ENCODE results near the gene BEGAIN. TPM values are rescaled to one million over a fixed set of nuclear protein-coding genes. Genes with fewer than 3 reads are reported as not detected.

BEGAIN gene
- total and polyA plus RNA-seq, 4 donors = 0.27 to 1.6 (median 1.3) TPM

DNA sequence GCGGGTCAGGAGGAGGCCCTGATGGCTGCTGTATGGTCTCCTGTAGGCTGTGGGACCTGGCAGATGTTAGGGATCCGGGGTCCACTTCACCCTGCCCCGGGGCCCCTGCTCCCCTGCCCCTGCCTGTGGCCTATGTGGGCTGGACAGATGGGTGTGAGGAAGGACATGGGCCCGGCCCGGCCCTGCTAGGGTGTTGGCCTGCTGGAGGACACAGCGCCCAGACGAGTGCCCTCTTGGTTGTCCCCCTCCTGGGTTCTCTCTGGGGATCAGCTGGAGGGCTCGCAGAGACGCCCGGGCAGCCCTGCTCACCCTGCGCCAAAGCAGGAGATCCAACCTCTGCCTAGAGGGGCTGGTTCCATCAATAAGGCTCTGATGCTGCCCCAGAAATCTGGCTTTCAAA lies 36.2 kb downstream of the BEGAIN start:
- ATAC-seq (ENCODE audit: insufficient read depth, low FRiP score) (no peak), DNase-seq (no peak)
- no peak overlapping the region for H3K4me3 ChIP-seq
- 89 to 95% methylated on average over 11 of the region's 11 CpGs for WGBS, 2 donors
- TF ChIP-seq, protein P1, sequence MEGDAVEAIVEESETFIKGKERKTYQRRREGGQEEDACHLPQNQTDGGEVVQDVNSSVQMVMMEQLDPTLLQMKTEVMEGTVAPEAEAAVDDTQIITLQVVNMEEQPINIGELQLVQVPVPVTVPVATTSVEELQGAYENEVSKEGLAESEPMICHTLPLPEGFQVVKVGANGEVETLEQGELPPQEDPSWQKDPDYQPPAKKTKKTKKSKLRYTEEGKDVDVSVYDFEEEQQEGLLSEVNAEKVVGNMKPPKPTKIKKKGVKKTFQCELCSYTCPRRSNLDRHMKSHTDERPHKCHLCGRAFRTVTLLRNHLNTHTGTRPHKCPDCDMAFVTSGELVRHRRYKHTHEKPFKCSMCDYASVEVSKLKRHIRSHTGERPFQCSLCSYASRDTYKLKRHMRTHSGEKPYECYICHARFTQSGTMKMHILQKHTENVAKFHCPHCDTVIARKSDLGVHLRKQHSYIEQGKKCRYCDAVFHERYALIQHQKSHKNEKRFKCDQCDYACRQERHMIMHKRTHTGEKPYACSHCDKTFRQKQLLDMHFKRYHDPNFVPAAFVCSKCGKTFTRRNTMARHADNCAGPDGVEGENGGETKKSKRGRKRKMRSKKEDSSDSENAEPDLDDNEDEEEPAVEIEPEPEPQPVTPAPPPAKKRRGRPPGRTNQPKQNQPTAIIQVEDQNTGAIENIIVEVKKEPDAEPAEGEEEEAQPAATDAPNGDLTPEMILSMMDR (IDR thresholded peaks at IDR 0.05; ENCODE audit: control extremely low read depth, extremely low read depth) = no peak
- H3K9me3 ChIP-seq (ENCODE audit: control insufficient read depth in 4 of 4, insufficient read depth in 3 of 4, low read length in 3 of 4) = no peaks in the 10 kb centered on the region
- H3K4me1 ChIP-seq (ENCODE audit: control insufficient read depth in 5 of 5, insufficient read depth in 5 of 5, low read length in 5 of 5) = peaks cover 0 to 11% (median 0%) of the 10 kb centered on the region in 5 donors
- peaks cover 0 to 6% (median 0%) of the 10 kb centered on the region in 3 donors for H3K27me3 ChIP-seq (ENCODE audit: control insufficient read depth in 3 of 3, insufficient read depth in 3 of 3, low read length in 2 of 3)
- H3K27ac ChIP-seq (ENCODE audit: low read depth in 1 of 2, low read length in 1 of 2) = no peak overlapping the region
- H3K9ac ChIP-seq (ENCODE audit: insufficient read depth in 1 of 2, low read length in 2 of 2) = no peak overlapping the region
- no peaks in the 10 kb centered on the region for H3K36me3 ChIP-seq (ENCODE audit: control insufficient read depth in 4 of 4, insufficient read depth in 4 of 4, low read length in 4 of 4)

DNA sequence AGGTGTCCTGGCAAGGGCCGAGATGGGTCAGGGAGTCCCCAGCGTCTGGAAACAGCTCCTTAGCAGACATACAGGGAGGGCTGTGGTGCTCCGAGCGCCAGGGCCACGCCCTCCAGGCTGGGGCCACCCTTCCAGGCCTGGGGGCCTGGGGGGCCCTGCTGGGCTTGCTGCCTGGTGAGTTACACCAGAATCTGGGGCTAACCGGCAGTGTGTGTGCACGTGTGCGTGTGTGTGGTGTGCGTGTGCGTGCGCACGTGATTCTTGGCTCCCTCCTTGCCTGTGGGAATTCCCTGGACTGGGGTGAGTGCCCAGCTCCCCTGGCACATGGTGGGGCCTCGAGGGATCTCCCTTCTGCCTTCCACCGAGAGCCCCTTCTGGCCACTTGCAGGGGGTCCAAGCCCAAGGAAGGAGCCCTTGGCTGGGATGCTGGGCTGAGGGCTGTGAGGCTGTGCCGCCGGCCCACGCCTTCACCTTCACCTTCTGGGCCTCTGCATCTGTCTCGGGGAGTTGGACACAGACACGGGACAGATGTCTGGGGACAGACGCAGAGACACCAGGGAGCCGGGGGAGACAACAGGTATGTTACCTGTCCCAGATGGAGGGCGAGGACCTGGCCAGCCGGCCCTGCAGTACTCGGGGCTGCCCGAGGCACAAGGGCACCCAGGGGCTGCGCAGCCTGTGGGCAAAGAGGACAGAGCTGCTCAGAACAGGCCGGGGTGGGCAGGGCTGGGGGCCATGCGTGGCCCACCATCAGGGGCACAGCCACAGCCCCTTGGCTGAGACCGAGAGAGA lies 37.2 kb downstream of the BEGAIN start:
- WGBS, 2 donors = 75 to 88% methylated on average over 26 to 29 of the region's 29 CpGs
- Histone ChIP-seq H3K27me3 (ENCODE audit: control insufficient read depth in 3 of 3, insufficient read depth in 3 of 3, low read length in 2 of 3) (peaks cover 0 to 6% (median 0%) of the 10 kb centered on the region in 3 donors), H3K4me3 (no peak overlapping the region), H3K27ac (ENCODE audit: low read depth in 1 of 2, low read length in 1 of 2) (no peak overlapping the region), H3K9me3 (ENCODE audit: control insufficient read depth in 4 of 4, insufficient read depth in 3 of 4, low read length in 3 of 4) (no peaks in the 10 kb centered on the region), H3K9ac (ENCODE audit: insufficient read depth in 1 of 2, low read length in 2 of 2) (no peak overlapping the region), H3K36me3 (ENCODE audit: control insufficient read depth in 4 of 4, insufficient read depth in 4 of 4, low read length in 4 of 4) (no peaks in the 10 kb centered on the region), H3K4me1 (ENCODE audit: control insufficient read depth in 5 of 5, insufficient read depth in 5 of 5, low read length in 5 of 5) (peaks cover 0 to 11% (median 0%) of the 10 kb centered on the region in 5 donors)
- DNase-seq (peak in 1 of 3 donors; percentile 13), ATAC-seq (ENCODE audit: insufficient read depth, low FRiP score) (no peak)
- TF ChIP-seq, protein P1 (IDR thresholded peaks at IDR 0.05; ENCODE audit: control extremely low read depth, extremely low read depth) = no peak

DNA sequence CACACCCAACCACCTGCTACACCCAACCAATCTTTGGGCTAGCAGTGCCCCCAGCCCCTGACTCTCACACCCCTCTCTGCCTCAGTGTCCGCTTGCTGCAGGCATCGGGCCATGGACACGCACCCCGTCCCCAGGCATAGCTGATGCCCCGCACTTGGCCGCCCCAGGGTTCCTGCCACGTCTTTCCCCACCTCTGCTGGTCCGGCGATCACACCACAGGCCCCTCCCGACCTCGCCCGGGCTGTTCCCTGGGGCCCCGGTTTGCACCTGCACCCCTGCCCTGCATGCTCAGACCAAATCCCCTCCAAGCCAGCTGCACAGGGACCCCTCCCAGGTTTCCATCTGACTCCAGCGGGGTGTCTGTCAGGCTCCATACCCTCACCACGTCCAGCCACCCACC lies 38.3 kb downstream of the BEGAIN start:
- 86 to 89% methylated on average over 15 of the region's 15 CpGs for WGBS, 2 donors
- DNase-seq (no peak), ATAC-seq (ENCODE audit: insufficient read depth, low FRiP score) (no peak)
- Histone ChIP-seq H3K27ac (ENCODE audit: low read depth in 1 of 2, low read length in 1 of 2) (no peak overlapping the region), H3K9ac (ENCODE audit: insufficient read depth in 1 of 2, low read length in 2 of 2) (no peak overlapping the region), H3K4me1 (ENCODE audit: control insufficient read depth in 5 of 5, insufficient read depth in 5 of 5, low read length in 5 of 5) (peaks cover 0 to 11% (median 0%) of the 10 kb centered on the region in 5 donors), H3K9me3 (ENCODE audit: control insufficient read depth in 4 of 4, insufficient read depth in 3 of 4, low read length in 3 of 4) (no peaks in the 10 kb centered on the region), H3K27me3 (ENCODE audit: control insufficient read depth in 3 of 3, insufficient read depth in 3 of 3, low read length in 2 of 3) (no peaks in the 10 kb centered on the region), H3K4me3 (no peak overlapping the region), H3K36me3 (ENCODE audit: control insufficient read depth in 4 of 4, insufficient read depth in 4 of 4, low read length in 4 of 4) (no peaks in the 10 kb centered on the region)
- TF ChIP-seq, protein P1 (IDR thresholded peaks at IDR 0.05; ENCODE audit: control extremely low read depth, extremely low read depth) = no peak

All from lung (tissue), 12 donors.